DMS53 treated with DMSO at 0.1 percent for 48 hours (cell line): Measurements from ENCODE around the gene ATXN2L.
"Not testable (repeated sequence)": the region's sequence is repeated elsewhere in the genome, so short reads cannot be mapped to it uniquely, and the experiment has no call there.

Experiments used
- DNase-seq: peaks from one replicate; lab custom pipeline; 2025; ENCODE audit not compliant: unreplicated experiment; lab: John Stamatoyannopoulos, UW

Gene ATXN2L, protein sequence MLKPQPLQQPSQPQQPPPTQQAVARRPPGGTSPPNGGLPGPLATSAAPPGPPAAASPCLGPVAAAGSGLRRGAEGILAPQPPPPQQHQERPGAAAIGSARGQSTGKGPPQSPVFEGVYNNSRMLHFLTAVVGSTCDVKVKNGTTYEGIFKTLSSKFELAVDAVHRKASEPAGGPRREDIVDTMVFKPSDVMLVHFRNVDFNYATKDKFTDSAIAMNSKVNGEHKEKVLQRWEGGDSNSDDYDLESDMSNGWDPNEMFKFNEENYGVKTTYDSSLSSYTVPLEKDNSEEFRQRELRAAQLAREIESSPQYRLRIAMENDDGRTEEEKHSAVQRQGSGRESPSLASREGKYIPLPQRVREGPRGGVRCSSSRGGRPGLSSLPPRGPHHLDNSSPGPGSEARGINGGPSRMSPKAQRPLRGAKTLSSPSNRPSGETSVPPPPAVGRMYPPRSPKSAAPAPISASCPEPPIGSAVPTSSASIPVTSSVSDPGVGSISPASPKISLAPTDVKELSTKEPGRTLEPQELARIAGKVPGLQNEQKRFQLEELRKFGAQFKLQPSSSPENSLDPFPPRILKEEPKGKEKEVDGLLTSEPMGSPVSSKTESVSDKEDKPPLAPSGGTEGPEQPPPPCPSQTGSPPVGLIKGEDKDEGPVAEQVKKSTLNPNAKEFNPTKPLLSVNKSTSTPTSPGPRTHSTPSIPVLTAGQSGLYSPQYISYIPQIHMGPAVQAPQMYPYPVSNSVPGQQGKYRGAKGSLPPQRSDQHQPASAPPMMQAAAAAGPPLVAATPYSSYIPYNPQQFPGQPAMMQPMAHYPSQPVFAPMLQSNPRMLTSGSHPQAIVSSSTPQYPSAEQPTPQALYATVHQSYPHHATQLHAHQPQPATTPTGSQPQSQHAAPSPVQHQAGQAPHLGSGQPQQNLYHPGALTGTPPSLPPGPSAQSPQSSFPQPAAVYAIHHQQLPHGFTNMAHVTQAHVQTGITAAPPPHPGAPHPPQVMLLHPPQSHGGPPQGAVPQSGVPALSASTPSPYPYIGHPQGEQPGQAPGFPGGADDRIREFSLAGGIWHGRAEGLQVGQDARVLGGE

DNA sequence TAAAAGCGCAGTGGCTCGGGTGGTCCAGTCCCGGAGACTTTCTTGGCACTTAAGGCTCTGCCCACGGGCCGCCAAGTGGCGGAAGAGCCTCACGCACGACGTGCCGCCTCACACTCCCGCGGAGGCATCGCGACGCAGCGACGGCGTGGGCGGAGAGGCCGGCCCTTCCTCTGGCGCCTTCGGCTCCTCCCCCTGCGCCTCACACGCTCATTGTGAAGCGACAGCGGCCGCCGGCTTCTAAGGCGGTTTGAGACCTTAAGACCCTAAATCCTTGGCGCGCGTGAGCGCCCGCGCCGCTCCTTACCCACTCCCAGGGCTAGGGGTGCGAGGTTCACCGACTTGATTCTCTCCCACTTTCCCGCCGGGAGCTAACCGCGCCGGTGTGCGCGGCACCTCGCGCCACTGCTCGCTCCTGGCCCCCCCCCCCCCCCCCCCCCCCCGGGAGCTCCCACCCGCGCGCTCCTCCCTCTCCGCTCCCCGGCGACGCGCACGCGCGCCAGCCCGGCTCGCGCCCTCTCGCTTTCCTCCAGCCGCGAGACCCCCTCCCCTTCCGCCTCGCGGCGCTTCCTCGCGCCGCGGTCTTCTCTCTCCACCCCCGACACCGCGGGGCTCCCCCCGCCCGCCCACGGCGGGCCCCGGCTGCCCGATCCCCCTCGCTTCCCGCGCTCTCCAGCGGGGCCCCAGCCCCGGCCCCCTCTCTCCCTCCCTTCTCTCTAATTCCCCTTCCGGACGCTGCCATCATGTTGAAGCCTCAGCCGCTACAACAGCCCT is at the start of gene ATXN2L:
TSS of gene ATXN2L (plus strand) at position 480 of the 771 bp plus-strand sequence. CDS start at position 741, 261 bp downstream.
- DNase-seq = peak; percentile 68

DNA sequence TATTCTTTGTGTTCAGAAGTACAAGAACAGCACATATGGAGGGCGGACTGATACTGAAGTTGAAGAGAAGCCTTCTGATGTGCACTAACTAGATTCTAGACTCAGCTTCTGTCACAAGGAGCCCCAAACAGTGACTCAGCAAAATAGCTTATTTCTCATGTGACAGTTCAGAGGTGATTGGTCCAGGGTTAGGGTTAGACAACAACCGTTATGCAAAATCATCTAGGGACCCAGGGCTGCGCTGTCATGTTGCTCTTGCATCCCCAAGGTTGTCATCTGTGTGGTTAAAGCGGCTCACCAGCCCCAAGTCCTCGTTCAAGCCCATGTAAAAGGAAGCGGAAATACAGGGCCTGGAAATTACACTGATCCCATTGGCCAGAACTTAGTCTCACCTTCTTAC is 41.1 kb upstream of the ATXN2L start:
- DNase-seq = not testable (repeated sequence)

- not testable (repeated sequence) for DNase-seq
Observed at GRCh38 chr16:28782357-28782756, 40.4 kb upstream of the ATXN2L start.

DNA sequence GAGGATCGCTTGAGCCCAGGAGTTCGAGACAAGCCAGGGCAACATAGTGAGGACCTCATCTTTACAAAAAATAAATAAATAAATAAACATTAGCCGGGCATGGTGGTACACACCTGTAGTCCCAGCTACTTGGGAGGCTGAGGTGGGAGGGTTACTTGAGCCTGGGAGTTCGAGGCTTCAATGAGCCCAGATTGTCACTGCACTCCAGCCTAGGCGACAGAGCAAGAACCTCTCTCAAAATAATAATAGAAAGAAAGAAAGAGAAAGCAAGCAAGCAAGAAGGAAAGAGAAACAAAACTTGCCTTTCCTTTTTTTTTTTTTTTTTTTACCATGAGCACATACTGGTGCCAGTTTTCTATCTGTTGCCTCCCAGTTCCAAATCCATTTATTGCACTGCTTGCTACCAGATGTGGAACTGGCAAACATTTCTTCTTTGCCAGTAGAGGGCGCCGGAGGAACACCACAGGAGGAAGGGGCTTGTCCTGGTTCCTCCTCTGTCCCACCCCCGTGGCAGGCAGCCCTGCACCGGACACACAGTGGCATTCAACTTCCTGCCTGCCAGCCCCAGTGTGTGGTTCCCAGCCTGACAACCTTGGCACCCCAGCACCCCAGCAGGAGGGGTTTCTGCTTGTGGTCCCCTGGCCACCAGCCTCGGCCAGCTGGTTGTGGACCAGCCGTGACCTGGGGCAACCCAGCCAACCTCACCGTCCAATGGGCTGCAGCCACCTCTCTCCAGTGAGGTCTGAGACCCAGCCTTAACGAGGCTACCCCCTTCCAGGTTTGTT is 20.4 kb upstream of the ATXN2L start:
- DNase-seq = peak; percentile 4

- DNase-seq = not testable (repeated sequence)
Observed at GRCh38 chr16:28807445-28808120, 15.2 kb upstream of the ATXN2L start.

- no peak for DNase-seq
Observed at GRCh38 chr16:28820016-28820415, 2.8 kb upstream of the ATXN2L start.

DNA sequence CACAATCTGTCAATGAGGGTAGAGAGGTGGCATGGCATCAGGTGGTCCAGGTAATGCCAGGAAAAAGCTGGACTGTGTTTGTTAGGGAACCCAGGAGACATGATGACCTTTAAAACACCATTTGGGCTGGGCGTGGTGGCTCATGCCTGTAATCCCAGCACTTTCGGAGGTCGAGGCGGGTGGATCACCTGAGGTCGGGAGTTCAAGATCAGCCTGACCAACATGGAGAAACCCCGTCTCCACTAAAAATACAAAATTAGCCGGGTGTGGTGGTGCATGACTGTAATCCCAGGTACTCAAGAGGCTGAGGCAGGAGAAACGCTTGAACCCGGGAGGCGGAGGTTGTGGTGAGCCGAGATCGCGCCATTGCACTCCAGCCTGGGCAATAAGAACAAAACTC is 2.3 kb upstream of the ATXN2L start:
- not testable (repeated sequence) for DNase-seq

- no peak for DNase-seq
Observed at GRCh38 chr16:28821874-28822519, 802 bp upstream of the ATXN2L start.

DNA sequence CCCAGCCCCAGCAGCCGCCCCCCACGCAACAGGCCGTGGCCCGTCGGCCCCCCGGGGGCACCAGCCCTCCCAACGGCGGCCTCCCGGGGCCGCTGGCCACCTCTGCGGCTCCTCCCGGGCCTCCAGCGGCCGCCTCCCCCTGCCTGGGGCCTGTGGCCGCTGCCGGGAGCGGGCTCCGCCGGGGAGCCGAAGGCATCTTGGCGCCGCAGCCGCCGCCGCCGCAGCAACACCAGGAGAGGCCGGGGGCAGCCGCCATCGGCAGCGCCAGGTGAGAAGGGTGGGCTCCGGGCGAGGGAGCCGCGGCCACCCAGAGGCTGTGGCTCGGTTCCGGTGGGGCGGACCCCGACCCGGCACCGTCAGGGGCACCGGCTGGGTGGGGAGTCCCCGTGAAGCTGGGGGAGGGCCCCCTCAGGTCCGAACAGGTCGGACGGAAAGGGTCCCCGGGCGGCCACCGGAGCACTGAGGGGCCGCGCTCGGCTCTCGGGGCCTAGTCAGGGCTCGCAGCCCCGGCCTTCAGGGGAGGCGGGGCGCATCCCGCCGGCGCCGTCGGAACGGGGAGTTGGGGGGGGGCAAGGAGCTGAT is 583 bp downstream of the ATXN2L start:
- DNase-seq = no peak

GRCh38 chr16:28823873-28824716 is 1.3 kb downstream of the ATXN2L start:
- peak; percentile 75 for DNase-seq

DNA sequence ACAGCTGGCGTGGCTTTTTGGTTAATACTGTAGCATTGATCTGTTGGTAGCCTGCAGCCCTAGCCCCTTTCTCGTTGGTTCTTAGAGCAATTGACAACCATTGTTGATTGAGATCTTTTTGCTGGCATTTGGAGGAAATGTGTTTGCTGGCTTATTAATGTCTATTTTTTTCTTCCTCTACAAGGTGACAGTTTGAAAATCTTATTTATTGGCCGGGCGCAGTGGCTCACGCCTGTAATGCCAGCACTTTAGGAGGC is 1.8 kb downstream of the ATXN2L start:
- no peak for DNase-seq

DNA sequence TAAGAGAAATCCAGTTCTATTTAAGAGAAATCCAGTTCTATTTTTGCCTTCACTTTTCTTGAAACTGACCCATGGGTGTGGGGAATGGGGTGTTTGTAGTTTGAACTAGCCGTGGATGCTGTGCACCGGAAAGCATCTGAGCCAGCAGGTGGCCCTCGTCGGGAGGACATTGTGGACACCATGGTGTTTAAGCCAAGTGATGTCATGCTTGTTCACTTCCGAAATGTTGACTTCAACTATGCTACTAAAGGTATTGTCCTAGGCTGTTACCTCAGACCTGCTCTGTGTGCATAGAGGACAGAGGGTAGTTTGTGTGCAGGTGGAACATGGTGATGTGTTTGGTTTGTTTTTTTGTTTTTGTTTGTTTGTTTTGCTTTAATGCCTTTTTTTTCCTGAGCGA is 3.3 kb downstream of the ATXN2L start:
- no peak for DNase-seq

GRCh38 chr16:28829747-28830146 is 6.9 kb downstream of the ATXN2L start:
- no peak for DNase-seq

DNA sequence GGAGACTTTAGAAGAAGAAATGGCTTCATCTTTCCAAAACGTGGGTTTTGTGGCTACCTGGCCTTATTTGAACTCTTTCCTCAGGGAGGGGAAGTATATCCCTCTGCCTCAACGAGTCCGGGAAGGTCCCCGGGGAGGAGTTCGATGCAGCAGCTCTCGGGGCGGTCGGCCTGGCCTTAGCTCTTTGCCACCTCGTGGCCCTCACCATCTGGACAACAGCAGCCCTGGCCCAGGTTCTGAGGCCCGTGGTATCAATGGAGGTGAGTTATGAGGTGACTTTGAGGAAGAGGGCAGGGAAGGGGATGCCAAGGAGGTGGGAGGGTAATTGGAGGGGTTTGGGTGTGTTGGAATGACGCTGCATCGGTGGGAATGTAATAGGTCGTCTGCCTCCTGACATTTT is 7.7 kb downstream of the ATXN2L start:
- no peak for DNase-seq

DNA sequence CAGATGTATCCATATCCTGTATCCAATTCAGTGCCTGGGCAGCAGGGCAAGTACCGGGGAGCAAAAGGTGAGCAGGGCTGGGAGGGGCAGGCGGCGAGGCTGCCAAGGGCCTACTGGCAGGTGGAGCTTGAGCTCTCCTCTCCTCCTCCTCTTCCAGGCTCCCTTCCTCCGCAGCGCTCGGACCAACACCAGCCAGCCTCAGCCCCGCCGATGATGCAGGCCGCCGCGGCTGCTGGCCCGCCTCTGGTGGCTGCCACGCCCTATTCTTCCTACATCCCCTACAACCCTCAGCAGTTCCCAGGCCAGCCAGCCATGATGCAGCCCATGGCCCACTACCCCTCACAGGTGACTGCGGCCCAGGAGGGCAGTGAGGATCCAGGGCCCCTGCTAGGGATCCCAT is 11.6 kb downstream of the ATXN2L start:
- DNase-seq = no peak

DNA sequence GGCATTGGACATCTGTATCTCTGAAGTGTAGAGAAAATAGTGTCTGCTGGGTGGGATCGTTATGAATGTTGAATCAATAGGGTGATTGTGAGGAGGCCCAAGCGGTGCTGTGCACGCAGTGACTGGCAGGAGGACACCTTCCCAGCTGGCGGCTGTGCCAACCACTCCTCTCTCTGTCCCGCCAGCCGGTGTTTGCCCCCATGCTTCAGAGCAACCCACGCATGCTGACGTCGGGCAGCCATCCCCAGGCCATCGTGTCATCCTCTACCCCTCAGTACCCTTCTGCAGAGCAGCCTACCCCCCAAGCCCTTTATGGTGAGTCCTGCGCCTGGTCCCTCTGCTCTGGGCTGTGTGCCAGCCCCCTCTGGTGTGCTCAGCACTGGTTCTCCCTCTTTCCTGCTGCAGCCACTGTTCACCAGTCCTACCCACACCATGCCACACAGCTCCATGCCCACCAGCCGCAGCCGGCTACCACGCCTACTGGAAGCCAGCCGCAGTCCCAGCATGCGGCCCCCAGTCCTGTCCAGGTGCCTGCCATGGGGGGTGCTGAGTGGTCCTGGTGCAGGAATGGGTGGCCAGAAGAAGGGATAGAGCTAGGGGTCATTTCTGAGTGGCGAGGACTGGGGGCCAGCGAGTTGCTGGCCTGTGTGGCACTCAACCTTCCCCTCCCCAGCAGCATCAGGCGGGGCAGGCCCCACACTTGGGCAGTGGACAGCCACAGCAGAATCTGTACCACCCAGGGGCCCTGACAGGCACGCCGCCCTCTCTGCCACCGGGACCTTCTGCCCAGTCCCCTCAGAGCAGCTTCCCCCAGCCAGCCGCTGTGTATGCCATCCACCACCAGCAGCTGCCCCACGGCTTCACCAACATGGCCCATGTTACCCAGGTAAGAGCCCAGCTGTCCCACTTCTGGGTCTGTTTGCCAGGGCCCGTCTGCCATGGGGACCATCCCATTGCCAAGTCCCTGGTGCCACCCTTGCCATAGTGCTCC is 12.4 kb downstream of the ATXN2L start:
- DNase-seq = no peak
